Activated CD4-positive, alpha-beta T cell treated with anti-CD3 and anti-CD28 coated beads for 48 hours (primary cell): ENCODE measurements around the gene DCST1.

Experiments used
- DNase-seq: peaks from one replicate; pipeline ENCODE4 v3.0.0-alpha.2; 2020

The DCST1 gene

DNA sequence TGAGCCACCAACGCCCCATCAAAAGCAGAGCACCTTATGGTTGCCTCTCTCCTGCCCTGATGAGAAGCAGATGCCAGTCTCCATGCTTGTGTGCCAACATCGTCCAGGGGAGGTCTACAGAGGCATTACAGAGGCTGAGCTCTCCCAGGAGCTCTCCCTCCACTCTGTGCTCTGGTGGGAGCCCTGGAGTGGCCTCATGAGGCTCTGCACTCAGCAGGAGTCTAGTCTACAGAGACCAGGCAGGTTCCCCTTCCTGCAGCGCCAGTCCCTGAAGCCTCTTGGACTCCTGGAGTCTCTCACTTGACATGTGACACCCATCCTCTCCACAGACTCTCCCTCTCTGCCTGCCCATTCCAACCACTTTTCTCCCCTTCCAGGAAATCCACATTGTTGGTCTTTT is 3.4 kb downstream of the DCST1 start:
- no peak for DNase-seq

DNA sequence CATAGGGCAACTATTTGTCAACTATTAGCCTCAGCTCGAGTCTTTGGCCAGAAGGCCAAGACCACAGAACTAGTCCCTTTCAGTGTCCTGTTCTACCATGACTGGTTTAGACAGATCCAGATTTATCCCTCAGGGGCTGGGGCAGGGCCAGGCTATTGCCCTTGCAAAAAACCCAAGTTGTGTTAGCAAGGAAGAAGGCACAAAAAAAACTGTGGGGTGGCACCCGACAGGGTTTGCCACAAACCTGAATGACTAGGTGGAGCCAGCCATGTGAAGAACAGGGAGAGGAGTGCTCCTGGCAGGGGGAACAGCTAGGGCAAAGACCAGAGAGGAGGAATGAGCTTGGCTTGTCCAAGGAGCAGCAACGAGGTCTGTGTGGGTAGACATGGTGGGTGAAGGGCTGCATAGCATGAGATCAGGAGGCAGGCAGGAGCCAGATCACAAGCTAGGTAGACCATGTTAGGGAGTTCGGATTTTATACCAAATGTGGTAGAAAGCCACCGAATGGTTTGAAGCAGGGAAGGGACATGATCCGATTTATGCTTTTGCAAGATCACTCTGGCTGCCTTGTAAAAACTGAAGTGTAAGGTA is 4.3 kb downstream of the DCST1 start:
- no peak for DNase-seq

DNA sequence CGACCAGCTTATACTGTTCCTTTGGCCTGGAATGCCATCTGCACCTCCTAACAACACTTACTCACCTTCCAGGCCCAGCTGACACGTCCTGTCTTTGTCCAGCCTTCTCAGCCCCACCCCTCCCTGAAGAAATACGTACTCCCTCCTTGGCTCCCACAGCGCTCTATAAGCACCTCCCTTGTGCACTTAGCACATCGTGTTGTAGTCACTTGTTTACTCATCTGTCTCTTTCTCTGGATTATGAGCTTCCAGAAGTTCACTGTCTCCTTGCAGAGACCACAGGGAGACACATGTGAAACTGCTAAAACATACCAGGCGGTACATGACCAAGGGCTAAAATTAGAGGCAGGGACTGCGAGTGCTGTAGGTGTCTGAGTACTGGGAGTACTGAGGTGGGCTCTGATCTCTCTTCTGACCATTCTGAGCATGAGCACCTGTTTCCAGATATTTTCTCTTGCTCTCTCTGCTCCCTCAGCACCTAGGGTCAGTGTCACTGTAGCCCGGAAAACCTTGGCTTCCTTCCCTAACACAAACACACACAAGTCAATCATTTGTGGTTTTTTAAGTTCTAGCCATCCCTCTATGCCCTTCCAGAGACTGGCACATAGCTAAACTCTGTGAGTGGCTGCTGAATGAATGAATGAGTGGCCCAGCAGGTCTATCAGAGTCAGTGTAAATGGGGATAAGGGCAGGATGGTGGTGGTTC is 5.1 kb downstream of the DCST1 start:
- DNase-seq = no peak

DNA sequence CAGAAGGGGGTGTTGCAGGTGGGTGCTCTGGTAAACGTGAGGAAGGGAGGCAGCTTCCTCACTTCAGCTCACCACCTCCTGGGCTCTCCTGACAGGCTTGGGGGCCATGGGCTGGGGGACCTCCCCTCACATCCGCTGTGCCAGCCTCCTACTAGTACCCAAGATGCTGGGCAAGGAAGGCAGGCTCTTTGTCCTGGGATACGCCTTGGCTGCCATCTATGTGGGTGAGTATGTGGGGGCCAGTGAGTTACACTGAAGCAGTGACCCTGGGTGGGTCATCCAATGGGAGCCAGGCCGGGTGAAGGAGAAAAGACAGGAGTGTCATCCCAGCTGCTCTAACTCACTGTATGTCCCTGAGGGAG is 5.7 kb downstream of the DCST1 start:
- DNase-seq = no peak

DNA sequence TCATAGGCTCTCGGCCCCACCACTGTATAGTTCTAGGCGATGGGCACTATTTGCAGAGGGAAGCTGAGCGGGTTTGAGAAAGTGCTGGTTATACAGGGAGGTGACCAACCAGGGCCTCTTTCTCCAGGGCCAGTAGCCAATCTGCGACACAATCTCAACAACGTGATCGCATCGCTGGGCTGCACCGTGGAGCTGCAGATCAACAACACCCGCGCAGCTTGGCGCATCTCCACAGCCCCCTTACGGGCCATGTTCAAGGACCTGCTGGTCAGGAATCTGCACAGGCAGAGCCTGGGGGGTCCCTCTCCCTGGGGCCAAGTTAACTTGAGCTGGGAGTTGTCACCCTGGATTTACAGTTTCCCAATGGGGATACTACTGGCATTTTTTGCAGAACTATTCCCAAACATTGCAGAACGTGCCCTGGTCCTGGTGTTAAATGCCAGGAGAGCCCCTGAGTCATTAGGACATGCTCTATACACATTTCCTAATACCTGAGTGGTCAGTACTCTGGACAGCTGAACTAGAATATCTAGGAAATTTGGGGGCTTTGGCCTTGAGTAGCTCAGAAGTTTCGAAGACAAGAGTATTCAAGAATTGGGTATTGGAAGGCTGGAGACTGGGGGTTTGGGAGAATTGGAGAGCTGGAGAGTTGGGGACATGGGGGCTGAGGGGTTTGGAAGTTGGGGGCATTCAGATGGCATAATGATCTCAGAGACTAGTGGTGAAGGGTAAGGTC is 6.9 kb downstream of the DCST1 start:
- no peak for DNase-seq

DNA sequence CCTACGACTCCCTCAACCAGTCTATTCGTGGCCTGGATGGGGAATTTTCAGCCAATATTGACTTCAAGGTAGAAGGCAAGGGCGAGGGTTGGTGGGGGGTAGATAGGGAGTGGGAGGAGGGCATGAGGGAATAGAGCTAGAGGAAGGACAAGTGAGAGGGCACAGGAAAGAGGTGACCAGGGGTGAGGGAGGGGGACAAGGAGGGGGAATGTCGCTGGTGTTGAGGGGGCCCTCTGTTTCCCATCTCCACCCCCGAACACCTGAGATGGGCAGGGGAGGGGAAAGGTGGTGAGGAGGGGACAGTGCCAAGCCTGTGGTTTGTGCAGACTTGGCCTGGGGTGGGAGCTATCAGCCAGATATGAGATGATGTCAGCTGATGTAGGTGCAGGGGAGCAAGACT is 9.2 kb downstream of the DCST1 start:
- DNase-seq = no peak

DNA sequence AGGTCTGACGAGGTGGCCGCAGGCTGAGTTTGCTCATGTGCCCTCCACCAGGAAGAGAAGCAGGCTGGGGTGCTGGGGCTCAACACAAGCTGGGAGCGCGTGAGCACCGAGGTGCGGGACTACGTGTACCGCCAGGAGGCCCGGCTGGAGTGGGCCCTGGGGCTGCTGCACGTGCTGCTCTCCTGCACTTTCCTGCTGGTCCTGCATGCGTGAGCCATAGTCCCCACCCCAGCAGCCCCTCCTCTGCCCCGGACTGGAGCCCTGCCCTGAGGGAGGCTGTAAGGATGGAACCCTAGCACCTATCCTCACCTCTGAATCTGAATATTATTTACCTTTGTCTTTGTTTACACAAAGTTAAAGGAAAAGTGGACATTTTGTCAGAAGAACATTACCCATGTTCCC is 9.7 kb downstream of the DCST1 start:
- no peak for DNase-seq

DNA sequence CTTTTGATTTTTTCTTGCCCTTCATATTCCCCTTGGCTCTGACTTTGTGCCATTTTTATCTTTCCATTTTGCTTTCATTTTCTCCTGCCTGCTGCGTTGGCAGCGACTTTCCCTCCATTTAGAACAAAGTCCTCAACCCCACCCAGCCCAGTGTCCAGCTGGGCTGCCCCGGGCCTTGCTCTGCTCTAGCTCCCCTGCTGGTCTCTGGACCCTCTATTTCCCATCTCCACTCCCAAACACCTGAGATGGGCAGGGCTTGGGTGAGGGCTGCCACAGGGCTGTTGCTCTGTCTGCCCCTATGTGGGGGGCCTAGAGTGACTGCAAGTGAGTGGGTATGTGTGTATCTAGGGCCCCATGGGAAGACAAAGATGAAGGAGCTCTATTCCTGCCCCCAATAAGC is 10.2 kb downstream of the DCST1 start:
- no peak for DNase-seq

DNA sequence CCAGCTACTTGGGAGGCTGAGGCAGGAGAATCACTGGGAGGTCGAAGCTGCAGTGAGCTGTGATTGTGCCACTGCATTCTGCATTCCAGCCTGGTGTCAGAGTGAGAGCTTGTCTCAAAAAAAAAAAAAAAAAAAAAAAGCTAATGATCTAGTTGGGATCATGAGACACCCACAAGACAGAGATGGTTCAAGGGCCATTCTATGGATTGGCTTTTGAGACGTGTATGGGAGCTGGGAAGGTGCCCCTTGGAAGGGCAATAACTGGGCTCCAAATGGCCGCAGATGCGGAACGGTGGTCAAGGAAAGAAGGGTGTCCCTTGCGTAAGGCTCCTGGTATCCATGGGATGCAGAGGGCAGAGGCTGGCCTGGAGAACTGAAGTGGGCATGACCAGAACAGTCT is 10.7 kb downstream of the DCST1 start:
- DNase-seq = no peak

DNA sequence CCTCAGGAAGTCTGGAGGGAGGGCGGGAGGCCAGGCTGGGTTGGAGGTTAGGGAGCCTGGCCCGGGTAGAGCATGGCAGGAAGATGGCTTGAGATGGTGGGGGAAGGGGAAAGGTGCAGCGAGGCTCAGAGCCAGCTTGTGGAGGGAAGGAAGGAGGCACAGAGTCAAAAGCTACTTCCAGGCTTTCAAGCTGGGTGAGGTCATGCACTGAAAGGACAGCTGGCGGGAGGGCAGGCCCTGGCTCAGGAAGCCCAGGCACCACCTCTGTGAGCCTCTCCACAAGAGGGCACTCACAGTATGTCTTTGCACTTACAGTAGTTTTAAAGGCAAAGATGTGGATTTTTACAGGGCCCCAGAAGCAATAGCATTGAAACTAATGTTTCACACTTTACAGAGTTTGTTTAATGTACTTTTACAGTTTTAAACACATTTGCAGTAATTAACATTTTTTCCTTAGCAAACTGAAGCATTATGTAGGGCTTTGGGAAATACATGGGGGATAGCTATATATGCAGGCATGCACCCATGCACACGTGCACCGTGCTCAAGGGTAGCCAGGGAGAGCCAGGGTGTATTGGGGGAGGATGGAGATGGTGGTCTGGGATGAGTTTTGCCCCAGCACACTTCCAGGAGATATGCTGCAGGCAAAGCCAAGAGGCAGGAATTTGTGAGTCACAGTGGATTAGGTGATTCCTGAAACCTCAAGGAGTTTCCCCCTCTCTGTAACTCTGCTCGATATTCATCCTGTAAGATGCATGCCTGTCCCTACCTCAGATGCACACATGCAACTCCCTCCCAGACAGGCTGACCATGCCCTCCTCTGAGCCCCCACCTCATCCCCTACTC is 11.4 kb downstream of the DCST1 start:
- DNase-seq = peak; percentile 73

DNA sequence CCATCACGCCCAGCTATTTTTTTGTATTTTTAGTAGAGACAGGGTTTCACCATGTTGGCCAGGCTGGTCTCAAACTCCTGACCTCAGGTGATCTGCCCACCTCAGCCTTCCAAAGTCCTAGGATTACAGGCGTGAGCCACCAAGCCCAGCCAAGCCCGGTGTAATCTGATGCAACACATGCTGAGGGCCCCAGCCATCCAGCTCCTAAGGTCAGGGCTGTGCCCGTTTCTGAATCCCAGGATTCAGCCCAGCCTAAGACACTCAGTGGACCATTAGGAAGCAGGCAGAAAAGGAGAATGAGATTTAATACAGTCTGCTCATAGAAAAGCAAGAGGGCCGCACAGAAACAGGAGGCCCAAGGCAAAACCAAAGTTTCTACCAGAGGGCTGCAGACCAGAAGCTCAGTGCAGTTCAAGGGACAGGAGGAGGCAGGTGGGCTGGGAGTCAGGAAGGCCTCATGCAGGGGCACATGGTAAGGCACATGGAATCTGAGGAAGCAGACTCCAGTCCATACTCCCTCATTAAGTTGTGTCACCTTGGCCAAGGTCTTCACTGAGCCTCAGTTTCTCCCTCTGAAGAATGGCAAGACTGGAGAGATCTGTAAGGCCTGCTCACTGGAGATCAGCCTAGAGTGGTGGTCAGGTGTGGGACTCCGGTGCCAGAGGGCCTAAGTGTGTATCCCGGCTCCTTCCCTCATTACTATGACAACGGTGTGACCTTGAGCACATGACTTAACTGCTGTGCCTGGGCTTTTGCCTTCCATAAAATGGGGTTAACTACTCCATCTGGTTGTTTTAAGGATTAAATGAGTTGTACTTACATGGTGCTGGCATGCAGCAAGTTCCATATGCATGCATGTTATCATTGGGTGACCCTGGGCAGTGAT is 15.1 kb downstream of the DCST1 start:
- DNase-seq = no peak

DNA sequence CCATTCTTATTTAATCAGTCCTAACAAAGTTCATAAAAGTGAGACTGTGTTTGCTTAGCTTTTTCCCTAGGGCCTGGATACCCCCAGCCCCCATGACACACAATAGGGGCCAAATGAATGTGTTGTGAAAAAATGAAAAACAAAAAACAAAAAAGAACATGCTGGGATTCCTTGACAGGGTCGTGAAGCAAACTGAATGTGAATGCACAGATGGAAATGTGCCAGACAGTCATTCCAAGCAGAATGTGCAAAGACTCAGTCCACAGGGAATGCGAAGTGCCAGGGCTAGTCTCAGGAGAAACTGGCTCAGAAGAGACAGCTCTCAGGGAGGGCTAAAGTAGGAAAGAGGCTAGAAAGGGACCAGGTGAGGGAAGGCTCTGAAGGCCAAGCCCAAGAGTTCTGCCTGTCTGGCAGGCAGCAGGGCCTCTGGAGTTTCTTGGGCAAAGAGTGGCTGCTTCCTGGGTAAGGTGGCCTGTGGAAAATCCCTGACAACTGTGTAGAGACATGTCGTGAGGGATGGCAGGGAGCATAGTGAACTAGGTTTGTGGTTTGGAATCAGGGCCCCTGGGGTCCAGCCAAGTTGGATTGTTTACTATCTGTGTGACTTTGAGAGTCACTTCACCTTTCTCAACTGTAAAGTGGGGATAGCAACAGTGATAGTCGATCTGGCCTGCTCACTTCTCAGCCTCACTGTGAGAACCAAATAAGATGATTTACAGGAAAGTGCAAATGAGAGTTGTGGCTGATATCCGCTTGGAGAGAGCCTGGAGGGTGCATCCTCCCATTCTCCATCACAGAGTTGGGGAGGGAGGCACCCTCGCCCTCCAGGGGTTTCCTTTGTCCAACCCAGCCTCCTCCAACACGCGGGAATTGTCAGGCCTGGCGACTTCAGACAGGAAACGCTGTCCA is 16.3 kb downstream of the DCST1 start:
- no peak for DNase-seq

DNA sequence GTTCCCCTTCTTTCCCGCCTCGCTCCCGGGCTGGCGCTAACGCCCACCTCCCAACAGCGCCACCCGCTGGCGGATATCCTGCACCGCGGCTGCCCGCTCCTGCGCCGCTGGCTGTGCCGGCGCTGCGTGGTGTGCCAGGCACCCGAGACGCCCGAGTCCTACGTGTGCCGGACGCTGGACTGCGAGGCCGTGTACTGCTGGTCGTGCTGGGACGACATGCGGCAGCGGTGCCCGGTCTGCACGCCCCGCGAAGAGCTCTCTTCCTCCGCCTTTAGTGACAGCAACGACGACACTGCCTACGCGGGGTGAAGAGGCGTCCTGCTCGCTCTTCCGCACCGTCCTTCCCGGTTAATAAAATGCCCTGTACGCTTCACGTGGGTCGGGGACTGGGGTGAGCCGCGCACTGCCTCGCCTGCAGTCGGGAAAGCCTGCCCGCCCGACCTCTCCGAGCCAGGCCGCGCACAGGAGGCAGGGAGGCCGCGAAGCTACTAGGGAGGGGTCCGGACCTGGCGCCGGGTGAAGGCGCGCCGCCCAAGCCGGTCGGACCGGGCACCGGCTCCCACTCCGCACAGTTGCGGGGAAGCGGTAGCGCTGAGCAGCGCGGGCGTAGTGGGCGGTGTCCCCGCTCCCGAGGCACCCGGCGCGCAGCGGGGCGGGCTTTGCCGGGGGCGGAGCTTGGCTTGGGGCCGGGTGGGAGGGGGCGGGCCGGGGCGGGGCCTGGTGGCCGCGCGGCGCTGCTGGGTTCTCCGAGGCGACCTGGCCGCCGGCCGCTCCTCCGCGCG is 17.1 kb downstream of the DCST1 start, which contains the start of gene ADAM15:
Gene ADAM15, plus strand, starts transcription at position 757 of the 782 bp plus-strand sequence. CDS start 71 bp downstream, outside the sequence.
- peak; percentile 85 for DNase-seq

DNA sequence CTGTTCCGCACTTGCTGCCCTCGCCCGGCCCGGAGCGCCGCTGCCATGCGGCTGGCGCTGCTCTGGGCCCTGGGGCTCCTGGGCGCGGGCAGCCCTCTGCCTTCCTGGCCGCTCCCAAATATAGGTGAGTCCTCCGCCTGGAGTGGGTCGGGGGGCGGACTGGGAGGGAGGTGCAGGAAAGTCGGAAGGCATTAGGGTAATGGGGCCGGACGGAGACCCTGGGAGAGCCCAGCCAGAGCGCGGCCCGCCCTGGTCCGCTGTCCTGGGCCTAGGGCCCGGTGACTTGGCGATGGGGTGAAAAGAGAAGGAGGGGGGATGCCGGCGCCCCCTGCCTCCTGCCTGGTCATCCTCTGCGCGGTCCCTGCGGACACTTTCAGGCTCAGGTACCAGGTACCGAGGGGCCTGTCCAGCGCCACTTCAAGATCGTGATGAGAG is 17.7 kb downstream of the DCST1 start:
- no peak for DNase-seq

DNA sequence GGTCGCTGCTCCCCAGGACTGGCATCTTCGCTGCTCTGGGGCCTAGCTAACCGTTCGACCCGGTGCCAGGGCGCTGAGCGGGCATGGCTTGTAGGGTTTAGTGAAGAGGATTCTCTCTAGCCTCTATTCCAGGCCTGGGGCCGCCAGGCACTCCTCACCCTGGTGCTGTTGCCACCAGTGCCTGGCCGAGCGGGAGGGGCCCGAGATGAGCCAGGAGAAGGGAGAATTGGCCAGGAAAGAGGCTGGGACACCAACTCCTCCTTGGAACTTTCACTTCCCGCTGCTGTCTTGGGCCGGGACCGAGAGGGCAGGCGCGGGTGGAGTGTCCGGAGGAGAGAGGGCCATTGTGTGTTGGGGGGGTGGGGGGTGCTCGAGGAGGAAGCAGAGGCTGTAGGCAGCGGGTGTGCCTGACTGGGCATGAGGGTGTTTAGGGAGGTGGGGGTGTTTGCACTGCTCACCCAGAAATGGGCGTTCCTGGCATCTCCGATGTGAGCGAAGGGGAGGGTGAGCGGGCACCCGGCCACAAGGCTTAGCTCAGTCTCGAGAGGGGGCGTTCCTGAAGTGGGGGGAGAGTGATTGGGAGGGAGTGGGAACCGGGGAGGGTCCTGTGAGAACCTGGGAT is 18.3 kb downstream of the DCST1 start:
- peak; percentile 50 for DNase-seq

DNA sequence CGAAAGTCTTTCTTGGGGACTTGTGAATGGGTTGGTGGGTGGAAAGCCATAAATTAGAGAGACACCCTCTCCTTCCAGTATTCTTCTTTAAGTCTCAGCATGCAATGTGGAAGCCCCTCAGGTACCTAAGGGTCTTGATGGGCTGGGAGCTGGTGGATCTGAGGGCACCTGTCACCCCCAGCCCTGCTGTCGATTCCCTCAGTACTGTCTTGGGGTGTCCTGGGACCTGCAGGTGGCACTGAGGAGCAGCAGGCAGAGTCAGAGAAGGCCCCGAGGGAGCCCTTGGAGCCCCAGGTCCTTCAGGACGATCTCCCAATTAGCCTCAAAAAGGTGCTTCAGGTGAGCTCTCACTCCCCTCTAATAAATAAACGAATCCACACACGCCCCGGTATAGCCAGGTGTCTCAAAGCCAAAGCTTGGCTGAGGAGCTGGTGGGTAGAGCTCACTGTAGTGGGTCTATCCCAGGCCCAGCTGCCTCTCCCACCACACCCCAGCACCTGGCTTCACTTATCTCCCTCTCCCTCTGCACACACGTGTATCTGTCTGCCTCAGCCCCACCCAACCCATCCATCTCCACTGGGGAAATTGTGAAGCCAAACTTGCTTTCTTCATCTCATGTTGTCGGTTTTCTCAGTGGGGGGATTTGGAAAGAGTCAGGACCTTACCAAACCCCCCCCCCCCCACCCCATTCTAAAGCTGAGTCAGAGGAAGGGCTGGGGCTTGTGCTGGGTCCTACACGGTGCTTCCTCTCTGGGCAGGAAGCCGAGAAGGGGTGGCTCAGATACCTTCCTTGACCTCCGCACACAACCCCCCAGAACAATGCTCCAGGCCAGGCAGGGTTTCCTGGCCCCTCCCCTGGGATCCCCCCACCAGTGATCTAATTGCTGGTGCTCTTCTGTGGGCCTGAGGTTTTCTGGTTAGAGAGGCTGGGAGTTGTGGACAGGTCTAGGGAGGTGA is 19.1 kb downstream of the DCST1 start:
- peak; percentile 51 for DNase-seq

DNA sequence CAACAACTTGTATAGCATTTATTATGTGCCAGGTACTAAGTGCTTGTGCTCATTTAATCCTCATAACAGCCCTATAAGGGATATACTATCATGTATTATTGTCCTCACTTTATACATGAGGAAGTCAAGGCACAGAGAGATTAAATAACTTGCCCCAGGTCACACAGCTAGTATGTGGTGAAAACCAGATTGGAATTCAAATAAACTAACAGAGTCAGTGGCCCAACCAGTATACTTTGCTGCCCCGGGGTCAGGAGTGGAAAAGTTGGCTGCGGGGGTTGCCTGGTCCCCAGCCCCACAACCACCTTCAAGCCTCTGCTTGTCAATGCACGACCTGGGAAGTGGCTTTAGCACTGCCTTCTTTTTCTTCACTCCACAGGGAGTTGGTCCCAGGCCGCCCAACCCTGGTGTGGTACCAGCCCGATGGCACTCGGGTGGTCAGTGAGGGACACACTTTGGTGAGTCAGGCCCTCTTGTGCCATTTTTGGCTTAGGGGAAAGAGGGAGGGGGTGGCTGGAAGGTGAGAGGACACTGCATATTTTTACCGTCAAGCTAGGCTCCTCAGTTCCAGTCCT is 20.0 kb downstream of the DCST1 start:
- no peak for DNase-seq

DNA sequence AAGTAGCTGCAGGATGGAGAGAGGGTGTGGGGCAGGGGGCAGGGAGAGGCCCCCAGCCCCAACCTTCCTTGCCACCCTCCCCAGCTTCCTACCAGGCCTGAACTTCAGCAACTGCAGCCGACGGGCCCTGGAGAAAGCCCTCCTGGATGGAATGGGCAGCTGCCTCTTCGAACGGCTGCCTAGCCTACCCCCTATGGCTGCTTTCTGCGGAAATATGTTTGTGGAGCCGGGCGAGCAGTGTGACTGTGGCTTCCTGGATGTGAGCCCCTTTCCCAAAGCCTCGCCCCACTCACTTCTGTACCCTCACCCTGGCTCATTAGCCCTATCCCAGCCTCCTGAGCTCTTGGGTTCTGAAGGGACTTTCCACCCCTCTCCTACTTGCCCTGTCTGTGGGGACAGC is 23.5 kb downstream of the DCST1 start:
- no peak for DNase-seq
